Endothelial cell of umbilical vein (primary cell): ENCODE data around the gene PCDH9.

Experiments
- CTCF ChIP-seq, 2 donors: IDR thresholded peaks; 1 replicate in 1 of 2; 2 replicates in 1 of 2; pipeline ENCODE4 v1.5.1; 2011; ENCODE audit warnings: low read length in 2 of 2, mild to moderate bottlenecking in 2 of 2, moderate library complexity in 2 of 2, control low read depth in 1 of 2, inconsistent platforms in 1 of 2, low read depth in 1 of 2; ENCODE audit not compliant: insufficient read depth in 1 of 2; ENCODE audit errors: extremely low read depth in 1 of 2
- EZH2 ChIP-seq: IDR thresholded peaks from 2 replicates; pipeline ENCODE4 v1.6.1; 2012; ENCODE audit warnings: borderline replicate concordance, low read depth, mild to moderate bottlenecking, moderate library complexity, low read length, inconsistent platforms; ENCODE audit not compliant: severe bottlenecking
- FOS ChIP-seq: IDR thresholded peaks from 2 replicates; pipeline ENCODE4 v1.6.1; 2011; ENCODE audit warnings: mild to moderate bottlenecking, low read length, moderate library complexity, borderline replicate concordance; ENCODE audit not compliant: insufficient read depth
- JUN ChIP-seq: IDR thresholded peaks from 2 replicates; pipeline ENCODE4 v1.6.1; 2011; ENCODE audit warnings: borderline replicate concordance, low read depth; ENCODE audit not compliant: insufficient read length, insufficient read depth
- MAX ChIP-seq: IDR thresholded peaks from 2 replicates; pipeline ENCODE4 v1.6.1; 2011; ENCODE audit not compliant: insufficient read depth, insufficient read length
- MYC ChIP-seq: IDR thresholded peaks from one replicate; pipeline ENCODE4 v1.6.1; 2011; ENCODE audit warnings: mild to moderate bottlenecking, low read depth, low read length
- POLR2A ChIP-seq: IDR thresholded peaks from 2 replicates; pipeline ENCODE4 v1.6.1; 2012; ENCODE audit warnings: low read depth, mild to moderate bottlenecking, control low read depth, low read length
- POLR2AphosphoS5 ChIP-seq: IDR thresholded peaks from 2 replicates; pipeline ENCODE4 v1.6.1; 2012; ENCODE audit warnings: low read depth, mild to moderate bottlenecking, control low read depth, low read length, moderate library complexity; ENCODE audit not compliant: insufficient read depth

DNA sequence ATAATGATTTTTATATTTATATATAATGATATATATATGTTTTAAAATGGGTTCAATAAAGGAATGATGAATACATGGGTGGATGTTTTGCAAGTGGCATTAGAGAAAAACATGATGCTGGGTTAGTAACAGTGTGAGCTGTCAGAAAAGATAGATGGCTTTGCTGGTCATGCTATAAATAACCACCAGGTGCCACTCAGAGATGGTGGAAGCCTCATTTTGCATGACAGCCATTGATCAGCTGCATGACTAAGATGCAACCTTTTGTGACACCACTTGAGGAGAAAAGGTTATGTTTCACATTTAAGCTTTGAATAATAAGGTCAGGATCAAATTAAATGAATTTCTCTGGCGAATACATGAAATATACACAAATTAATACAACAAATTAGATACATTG is 737.7 kb downstream of the PCDH9 start:
- TF ChIP-seq EZH2 (no peak), CTCF (IDR thresholded peaks at IDR 0.05; ENCODE audit: extremely low read depth in 1 of 2, insufficient read depth in 1 of 2, low read depth in 1 of 2, low read length in 2 of 2) (no peak), JUN (no peak), FOS (no peak), POLR2A (no peak), MAX (no peak), POLR2AphosphoS5 (no peak), MYC (no peak)
